Stimulated activated naive CD4-positive, alpha-beta T cell (primary cell): ENCODE data around the gene HOPX.
A peak's percentile ranks its signal among the peaks of the same experiment; 100 is the strongest.
"Not testable (repeated sequence)": the region's sequence is repeated elsewhere in the genome, so short reads cannot be mapped to it uniquely, and the experiment has no call there.

ENCODE experiments used
- DNase-seq, 6 experiments: peaks; one replicate each; lab custom pipeline; 2025; lab: John Stamatoyannopoulos, UW

The HOPX gene

DNA sequence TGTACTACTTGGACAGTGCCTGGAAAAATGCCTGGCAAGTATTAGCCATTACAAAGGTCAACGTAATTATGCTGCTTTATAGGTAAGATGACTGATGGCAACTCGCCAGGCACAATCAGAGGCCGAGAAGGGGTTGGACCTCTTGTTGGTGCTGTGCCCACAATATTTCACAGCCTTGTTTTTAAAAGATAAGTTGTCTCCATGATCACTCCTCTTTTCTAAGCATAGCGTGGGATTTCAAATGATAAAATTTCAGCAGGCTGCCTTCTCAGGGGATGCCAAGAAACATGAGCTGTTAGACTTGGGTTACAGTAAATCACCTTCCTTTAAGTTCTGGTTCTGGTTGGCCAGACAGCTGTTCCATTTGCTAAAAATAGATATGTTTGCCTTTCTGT, 26.9 kb downstream of the HOPX start:
- no peak for DNase-seq

GRCh38 chr4:56653461-56654237, 27.4 kb downstream of the HOPX start:
- peak in 1 of 6 experiments; percentile 9 for DNase-seq

GRCh38 chr4:56652196-56652595, 28.9 kb downstream of the HOPX start:
- no peak for DNase-seq

- no peak for DNase-seq
Observed at GRCh38 chr4:56651056-56651350, 30.1 kb downstream of the HOPX start.

GRCh38 chr4:56650262-56651055, 30.6 kb downstream of the HOPX start:
- no peak for DNase-seq

GRCh38 chr4:56649445-56650261, 31.4 kb downstream of the HOPX start:
- no peak for DNase-seq

DNA sequence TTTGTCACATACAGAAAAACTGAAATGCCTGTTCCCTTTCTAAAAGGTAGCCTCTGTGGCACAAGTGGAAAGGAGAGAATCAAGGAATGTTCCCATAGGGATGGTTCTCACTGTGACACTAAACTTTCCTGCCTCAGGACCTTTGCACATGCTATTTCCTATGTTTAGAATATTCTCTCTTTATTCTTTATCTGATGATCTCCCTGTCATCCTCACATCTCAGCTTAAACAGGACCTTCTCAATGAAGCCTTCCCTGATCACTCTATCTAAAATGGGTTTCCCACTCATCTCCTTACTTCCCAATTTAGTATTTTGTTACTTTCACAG, 32.3 kb downstream of the HOPX start:
- DNase-seq, result no peak

GRCh38 chr4:56648021-56648823, 32.9 kb downstream of the HOPX start:
- no peak for DNase-seq

DNA sequence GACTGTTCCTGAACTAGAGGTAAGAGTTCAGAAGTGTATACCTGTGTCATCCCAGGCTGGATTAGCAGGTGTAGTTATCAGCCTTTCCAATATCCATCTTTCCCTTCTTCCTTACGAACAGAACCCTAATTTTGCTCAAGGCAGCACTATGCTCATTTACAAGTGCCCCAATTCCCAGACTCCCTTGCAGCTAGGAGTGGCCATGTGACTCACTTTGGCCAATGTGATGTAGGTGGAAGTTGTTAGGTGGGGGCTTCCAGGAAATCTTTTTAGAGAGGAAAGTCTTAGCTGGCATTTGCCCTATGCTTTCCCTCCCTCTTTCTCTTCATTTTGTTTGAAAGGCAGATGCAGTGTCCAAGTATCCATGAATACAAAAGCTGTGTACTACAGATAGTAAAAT, 34.8 kb downstream of the HOPX start:
- DNase-seq, result no peak

DNA sequence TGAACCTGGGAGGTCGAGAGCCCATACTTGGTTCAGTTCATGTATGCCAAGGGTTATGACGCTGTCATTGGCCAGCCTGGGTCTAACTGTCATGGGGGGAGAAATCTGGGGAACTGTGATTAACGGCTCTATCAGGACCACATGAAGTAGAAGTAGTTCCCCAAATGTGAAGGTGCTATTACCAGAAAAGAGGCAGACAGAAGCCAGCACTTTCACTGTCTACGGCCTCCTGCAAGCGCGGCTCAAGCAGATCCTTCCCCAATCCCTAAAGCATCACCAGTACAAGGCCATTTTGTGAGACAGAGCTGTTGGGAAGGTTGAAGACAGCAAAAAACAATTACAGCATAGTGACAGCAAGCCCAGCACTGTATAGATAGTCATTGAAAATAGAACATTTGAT, 37.5 kb downstream of the HOPX start:
- DNase-seq, result no peak

- no peak for DNase-seq
Observed at GRCh38 chr4:56641494-56642051, 39.5 kb downstream of the HOPX start.

DNA sequence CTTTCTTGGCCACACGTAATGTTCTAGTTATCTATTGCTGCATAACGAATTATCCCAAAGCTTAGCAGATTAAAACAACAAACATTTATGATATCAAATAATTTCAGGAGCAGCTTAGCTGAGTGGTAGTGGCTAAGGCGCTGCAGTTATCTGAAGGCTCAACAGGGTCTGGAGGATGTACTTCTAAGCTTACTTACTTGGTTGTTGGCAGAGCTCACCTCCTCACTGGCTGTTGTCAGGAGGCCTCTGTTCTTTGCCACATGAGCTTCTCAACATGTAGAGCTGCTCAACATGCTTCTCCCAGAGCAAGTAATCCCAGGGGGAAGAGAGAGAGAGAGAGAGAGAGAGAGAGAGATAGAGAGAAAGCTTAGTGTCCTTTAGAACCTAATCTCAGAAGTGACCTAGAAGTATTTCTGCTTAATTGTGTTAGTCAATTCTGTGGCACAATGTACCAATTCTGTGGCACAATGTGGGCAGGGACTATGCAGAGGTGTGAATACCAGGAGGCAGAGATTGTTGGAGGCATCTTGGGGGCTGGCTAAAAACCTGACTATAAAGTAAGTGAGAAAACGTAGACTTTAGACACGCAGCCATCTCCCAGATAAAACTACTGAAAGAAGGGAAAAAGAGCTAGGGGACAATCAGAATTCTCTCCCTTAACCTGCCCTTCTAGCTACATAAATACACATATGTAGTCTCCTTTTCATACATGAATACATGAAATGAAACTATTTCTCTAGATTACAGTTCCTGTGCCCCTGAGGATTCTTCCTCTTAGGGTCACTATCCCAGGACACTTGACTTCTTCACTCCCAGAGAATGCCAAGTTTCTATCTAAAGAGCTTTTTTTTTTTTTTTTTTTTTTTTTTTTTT, 40.2 kb downstream of the HOPX start:
- DNase-seq, result no peak

DNA sequence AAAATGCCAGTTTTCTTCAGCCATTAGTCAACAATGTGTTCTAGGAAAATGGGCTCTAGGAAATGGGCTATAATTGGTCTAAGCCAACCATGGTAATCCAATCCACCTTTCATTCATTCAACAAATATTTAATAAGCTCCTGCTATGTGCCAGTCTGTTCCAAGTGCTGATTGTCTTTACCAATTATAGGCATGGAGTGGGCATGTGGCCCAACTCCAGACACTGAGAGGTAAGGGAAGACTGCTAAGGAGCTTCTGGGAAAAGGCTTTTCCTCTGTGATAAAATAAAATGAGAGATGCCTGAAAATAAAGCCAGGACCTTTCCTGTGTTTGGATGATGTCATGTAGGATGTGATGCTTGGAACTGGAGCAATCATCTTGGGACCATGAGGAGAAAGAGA, 43.3 kb downstream of the HOPX start:
- no peak for DNase-seq

GRCh38 chr4:56637154-56637553, 43.9 kb downstream of the HOPX start:
- no peak for DNase-seq

DNA sequence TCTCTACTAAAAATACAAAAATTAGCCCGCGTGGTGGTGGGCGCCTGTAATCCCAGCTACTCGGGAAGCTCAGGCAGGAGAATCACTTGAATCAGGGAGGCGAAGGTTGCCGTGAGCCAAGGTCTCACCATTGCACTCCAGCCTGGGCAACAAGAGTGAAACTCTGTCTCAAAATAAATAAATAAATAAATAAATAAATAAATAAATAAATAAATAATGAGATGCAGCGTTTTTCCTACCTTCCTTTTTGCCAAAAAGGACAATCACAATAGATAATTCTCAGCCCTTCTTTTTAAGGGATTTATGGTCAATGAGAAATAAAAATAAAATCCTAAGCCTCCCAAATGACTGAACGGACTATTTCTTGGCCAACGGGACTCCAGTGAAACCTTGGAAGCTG, 46.1 kb downstream of the HOPX start:
- DNase-seq, result not testable (repeated sequence)

DNA sequence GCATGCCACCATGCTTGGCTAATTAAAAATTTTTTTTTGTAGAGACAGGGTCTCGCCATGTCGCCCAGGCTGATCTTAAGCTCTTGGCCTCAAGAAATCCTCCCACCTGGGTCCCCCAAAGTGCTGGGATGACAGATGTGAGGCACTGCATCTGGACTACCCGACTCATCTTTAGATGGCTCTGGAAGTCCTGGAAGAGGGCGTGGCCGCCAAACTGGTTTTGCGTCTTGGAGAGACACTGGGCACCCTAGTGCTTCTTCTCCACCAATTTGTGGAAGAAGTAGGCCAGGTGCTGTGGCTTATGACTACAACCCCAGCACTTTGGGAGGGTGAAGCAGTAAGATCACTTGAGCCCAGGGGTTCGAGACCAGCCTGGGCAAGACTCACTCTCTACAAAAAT, 47.6 kb downstream of the HOPX start:
- DNase-seq, result no peak

DNA sequence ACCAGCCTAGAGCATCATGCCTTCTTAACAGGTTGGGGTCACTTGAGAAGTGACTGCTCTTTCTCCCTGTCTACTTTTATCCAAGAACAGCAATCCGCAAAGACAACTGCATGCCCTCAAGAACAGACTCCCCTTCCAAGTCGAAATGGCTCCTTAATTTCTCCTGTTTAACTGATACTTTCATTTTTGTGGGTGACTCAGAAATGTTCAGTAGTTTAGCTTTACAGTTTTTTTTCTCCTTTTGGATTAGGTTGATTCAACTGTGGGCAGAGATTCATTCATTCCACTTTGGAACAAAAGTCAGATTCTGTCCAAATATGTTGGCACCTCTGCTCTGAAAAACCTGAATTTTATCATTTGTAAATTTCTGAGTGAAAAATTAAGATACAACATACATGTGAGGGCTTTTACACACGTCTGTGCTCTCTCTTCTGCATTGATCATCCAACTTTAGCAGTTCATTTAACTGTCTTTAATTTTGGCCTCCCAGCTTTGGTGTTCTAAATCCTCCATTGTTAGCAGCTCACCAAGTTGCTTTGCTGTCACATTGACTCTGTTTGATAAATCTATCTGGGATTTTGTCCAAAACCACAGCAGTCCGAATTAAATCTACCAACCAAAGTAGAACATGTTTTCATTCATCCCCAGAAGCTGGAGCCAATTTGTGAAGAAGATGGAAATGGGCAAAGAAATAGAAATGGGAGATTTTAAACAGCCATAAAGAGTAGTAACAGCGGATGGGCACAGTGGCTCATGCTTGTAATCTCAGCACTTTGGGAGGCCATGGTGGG, 50.0 kb downstream of the HOPX start:
- DNase-seq, result no peak

- DNase-seq, result no peak
Observed at GRCh38 chr4:56628592-56628991, 52.5 kb downstream of the HOPX start.

DNA sequence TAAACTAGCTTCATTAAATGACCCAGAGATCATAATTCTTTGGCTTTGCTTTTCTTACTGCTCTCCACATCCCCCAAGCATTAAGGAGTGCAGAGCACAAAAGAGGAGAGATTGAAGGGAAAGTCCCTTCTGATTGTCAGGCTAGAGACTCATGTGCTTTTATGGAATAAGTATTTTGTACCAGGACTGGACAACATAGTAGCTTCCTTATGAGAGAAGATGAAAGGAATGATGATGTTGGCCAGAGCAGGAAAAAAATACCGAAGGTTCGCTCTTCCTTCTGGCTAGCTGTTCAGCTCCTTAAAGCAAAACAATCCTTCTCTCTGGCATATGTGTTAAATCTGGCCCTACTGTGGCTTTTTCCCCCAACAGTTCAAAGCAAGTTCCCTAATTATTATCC, 53.1 kb downstream of the HOPX start:
- DNase-seq, result no peak

DNA sequence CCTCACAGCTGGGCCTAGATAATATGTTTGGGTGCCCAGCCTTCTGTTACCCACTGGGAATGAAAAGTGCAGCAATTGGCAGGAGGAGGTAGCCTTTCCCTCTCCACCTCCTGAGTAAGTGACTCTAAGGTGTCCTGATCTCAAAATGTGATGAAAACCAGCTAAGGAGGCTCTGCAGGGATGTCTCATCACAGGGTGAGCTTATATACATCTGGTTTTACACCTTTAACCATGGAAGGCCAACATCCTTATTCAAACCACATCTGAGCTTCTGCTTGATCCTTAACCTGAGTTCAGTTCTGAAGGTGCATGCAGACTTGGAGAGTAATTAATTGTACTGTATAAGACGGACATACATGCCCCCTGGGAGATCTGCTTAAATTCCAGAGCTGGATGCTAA, 53.7 kb downstream of the HOPX start:
- DNase-seq, result no peak
